Liver (tissue), 9 donors: Measurements from ENCODE around the gene ASCL5. TPM values are rescaled to one million over a fixed set of nuclear protein-coding genes. Genes with fewer than 3 reads are reported as not detected.

Source experiments
- DNase-seq: peaks from one replicate; pipeline ENCODE4 v3.0.0-alpha.2; 2017; ENCODE audit warnings: low spot score
- H3K27ac ChIP-seq, 2 donors: one replicate each; pipeline ENCODE4 v1.7.0; 2013; ENCODE audit warnings: inconsistent platforms in 2 of 2, low read length in 2 of 2, control low read depth in 1 of 2, low read depth in 1 of 2, mild to moderate bottlenecking in 1 of 2
- H3K27me3 ChIP-seq, 4 donors: one replicate each; pipeline versions ENCODE4 v1.6.1 to v1.7.0; 2013; ENCODE audit warnings: low read length in 3 of 4, inconsistent platforms in 1 of 4, mild to moderate bottlenecking in 1 of 4, moderate library complexity in 1 of 4; ENCODE audit not compliant: control insufficient read depth in 4 of 4, insufficient read depth in 4 of 4
- H3K36me3 ChIP-seq, 4 donors: one replicate each; pipeline versions ENCODE4 v1.6.1 to v1.7.0; 2013; ENCODE audit warnings: low read length in 3 of 4, mild to moderate bottlenecking in 3 of 4, low read depth in 1 of 4, moderate library complexity in 1 of 4; ENCODE audit not compliant: control insufficient read depth in 4 of 4, insufficient read depth in 3 of 4
- H3K4me1 ChIP-seq, 4 donors: one replicate each; pipeline versions ENCODE4 v1.6.1 to v1.7.0; 2013; ENCODE audit warnings: low read length in 3 of 4, mild to moderate bottlenecking in 3 of 4, moderate library complexity in 1 of 4; ENCODE audit not compliant: control insufficient read depth in 4 of 4, insufficient read depth in 4 of 4
- H3K4me3 ChIP-seq, 3 donors: one replicate each; pipeline versions ENCODE4 v1.6.1 to v1.7.0; 2013; ENCODE audit warnings: low read length in 3 of 3, control low read depth in 1 of 3, low read depth in 1 of 3, mild to moderate bottlenecking in 1 of 3
- H3K9ac ChIP-seq, 2 donors: one replicate each; pipeline ENCODE4 v1.7.0; 2013; ENCODE audit warnings: low read length in 2 of 2, mild to moderate bottlenecking in 2 of 2, moderate library complexity in 2 of 2, control low read depth in 1 of 2, low read depth in 1 of 2
- H3K9me3 ChIP-seq, 4 donors: one replicate each; pipeline versions ENCODE4 v1.6.1 to v1.7.0; 2013; ENCODE audit warnings: low read length in 3 of 4; ENCODE audit not compliant: control insufficient read depth in 4 of 4
- EGR1 ChIP-seq, 2 donors: IDR thresholded peaks; 2 replicates each; pipeline ENCODE4 v1.6.1; 2016 to 2018; ENCODE audit warnings: antibody characterized with exemption in 2 of 2, low read depth in 2 of 2
- FOXA1 ChIP-seq: IDR thresholded peaks from 2 replicates; pipeline ENCODE4 v1.6.1; 2016; ENCODE audit warnings: antibody characterized with exemption
- FOXA2 ChIP-seq: IDR thresholded peaks from 2 replicates; pipeline ENCODE4 v1.6.1; 2016; ENCODE audit warnings: antibody characterized with exemption
- GABPA ChIP-seq, 2 donors: IDR thresholded peaks in 1 of 2; conservative IDR thresholded peaks in 1 of 2; 2 replicates each; pipeline ENCODE4 v1.6.1; 2016; ENCODE audit warnings: antibody characterized with exemption in 2 of 2, mild to moderate bottlenecking in 1 of 2, moderate library complexity in 1 of 2
- HNF4A ChIP-seq, 2 donors: conservative IDR thresholded peaks; 2 replicates each; pipeline ENCODE4 v1.6.1; 2016; ENCODE audit warnings: antibody characterized with exemption in 2 of 2, mild to moderate bottlenecking in 2 of 2
- HNF4G ChIP-seq: IDR thresholded peaks from 2 replicates; pipeline ENCODE4 v1.6.1; 2016; ENCODE audit warnings: antibody characterized with exemption
- JUND ChIP-seq, 2 donors: IDR thresholded peaks; 2 replicates each; pipeline ENCODE4 v1.6.1; 2016; ENCODE audit warnings: antibody characterized with exemption in 2 of 2
- NR2F2 ChIP-seq: IDR thresholded peaks from 2 replicates; pipeline ENCODE4 v1.6.1; 2016; ENCODE audit warnings: antibody characterized with exemption
- RAD21 ChIP-seq, 2 donors: IDR thresholded peaks; 2 replicates each; pipeline ENCODE4 v1.6.1; 2016; ENCODE audit warnings: antibody characterized with exemption in 2 of 2, mild to moderate bottlenecking in 2 of 2
- RXRA ChIP-seq, 2 donors: IDR thresholded peaks; 2 replicates each; pipeline ENCODE4 v1.6.1; 2017 to 2018; ENCODE audit warnings: antibody characterized with exemption in 2 of 2, mild to moderate bottlenecking in 1 of 2
- SP1 ChIP-seq: IDR thresholded peaks from 2 replicates; pipeline ENCODE4 v1.6.1; 2018; ENCODE audit warnings: antibody characterized with exemption, mild to moderate bottlenecking
- TAF1 ChIP-seq: conservative IDR thresholded peaks from 2 replicates; pipeline ENCODE4 v1.6.1; 2016; ENCODE audit warnings: antibody characterized with exemption, mild to moderate bottlenecking
- YY1 ChIP-seq: IDR thresholded peaks from 2 replicates; pipeline ENCODE4 v1.6.1; 2016; ENCODE audit warnings: antibody characterized with exemption, mild to moderate bottlenecking
- WGBS: extraction: QIAGEN DNeasy Blood & Tissue Kit; methylation state at CpG from one replicate; pipeline ENCODE4 v1.1.7; 2013; 5-methylcytosine and 5-hydroxymethylcytosine counted together
- polyA plus RNA-seq, 2 donors: library from polyadenylated mRNA; stranded (reverse) in 1 of 2; unstranded in 1 of 2; fragments of 200-250 nt in 1 of 2; fragments of >200 nt in 1 of 2; fragmentation: Nextera tagmentation in 1 of 2; extraction: Ambion mirVana in 1 of 2; gene quantifications; one replicate each; pipeline versions ENCODE4 v1.2.1 to v1.2.3, GENCODE V29; 2013 to 2015
- total RNA-seq, 2 donors: library from RNA; depleted of rRNA; stranded (reverse); fragments of >200 nt; gene quantifications; one replicate each; pipeline ENCODE4 v1.2.3, GENCODE V29; 2014
- TF ChIP-seq, protein P1 (sequence below): IDR thresholded peaks from 2 replicates; pipeline ENCODE4 v1.6.1; 2016; ENCODE audit warnings: antibody characterized with exemption
- TF ChIP-seq, protein P2 (sequence below): IDR thresholded peaks from 2 replicates; pipeline ENCODE4 v1.6.1; 2016; ENCODE audit warnings: antibody characterized with exemption
- TF ChIP-seq, protein P3 (sequence below): IDR thresholded peaks from 2 replicates; pipeline ENCODE4 v1.6.1; 2016; ENCODE audit warnings: antibody characterized with exemption
- TF ChIP-seq, protein P4 (sequence below): fragments of 150-350 bp; IDR thresholded peaks from 2 replicates; pipeline ENCODE4 v1.5.1; 2017; ENCODE audit warnings: improper control_type of control experiment, low read depth, low read length; ENCODE audit not compliant: missing input control
- TF ChIP-seq, protein P5 (sequence below): IDR thresholded peaks from 2 replicates; pipeline ENCODE4 v1.6.1; 2016; ENCODE audit warnings: antibody characterized with exemption, mild to moderate bottlenecking
- donor health status: healthy.
- donor health status: healthy.
- donor health status: healthy.
- donor health status: healthy.
- donor health status: healthy.

The ASCL5 gene
- total and polyA plus RNA-seq, 4 donors = not detected

DNA sequence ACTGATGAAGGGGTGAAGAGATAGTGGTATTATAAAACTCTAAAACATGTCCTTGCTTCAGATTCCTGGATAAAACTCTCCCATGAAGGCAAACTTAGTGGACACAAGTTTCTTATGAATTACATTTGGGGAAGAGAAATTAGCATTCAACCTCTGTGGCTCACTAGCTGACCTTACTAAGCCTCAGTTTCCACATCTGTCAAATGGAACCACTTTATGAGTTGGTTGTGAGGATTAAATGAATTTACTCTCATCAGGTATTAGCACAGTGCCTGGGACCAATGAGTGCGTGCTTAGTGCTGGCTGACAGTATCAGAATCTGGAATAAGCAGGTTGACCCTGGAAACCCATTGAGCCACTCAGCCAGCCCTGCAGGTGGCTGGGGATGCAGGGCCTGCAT lies 17.3 kb downstream of the ASCL5 start:
- WGBS = 98% methylated on average over 1 of the region's 1 CpG
- Histone ChIP-seq H3K36me3 (no peaks in the 10 kb centered on the region), H3K9ac (no peak overlapping the region), H3K9me3 (no peaks in the 10 kb centered on the region), H3K4me1 (peaks cover 0 to 9% (median 4%) of the 10 kb centered on the region in 4 donors), H3K27me3 (peaks cover 0 to 5% (median 0%) of the 10 kb centered on the region in 4 donors), H3K27ac (no peak overlapping the region), H3K4me3 (no peak overlapping the region)
- DNase-seq = no peak
- TF ChIP-seq HNF4G = no peak
- no peak for TF ChIP-seq FOXA1
- TF ChIP-seq, protein P1, sequence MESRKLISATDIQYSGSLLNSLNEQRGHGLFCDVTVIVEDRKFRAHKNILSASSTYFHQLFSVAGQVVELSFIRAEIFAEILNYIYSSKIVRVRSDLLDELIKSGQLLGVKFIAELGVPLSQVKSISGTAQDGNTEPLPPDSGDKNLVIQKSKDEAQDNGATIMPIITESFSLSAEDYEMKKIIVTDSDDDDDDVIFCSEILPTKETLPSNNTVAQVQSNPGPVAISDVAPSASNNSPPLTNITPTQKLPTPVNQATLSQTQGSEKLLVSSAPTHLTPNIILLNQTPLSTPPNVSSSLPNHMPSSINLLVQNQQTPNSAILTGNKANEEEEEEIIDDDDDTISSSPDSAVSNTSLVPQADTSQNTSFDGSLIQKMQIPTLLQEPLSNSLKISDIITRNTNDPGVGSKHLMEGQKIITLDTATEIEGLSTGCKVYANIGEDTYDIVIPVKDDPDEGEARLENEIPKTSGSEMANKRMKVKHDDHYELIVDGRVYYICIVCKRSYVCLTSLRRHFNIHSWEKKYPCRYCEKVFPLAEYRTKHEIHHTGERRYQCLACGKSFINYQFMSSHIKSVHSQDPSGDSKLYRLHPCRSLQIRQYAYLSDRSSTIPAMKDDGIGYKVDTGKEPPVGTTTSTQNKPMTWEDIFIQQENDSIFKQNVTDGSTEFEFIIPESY = no peak
- TF ChIP-seq, protein P2, sequence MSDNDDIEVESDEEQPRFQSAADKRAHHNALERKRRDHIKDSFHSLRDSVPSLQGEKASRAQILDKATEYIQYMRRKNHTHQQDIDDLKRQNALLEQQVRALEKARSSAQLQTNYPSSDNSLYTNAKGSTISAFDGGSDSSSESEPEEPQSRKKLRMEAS = no peak
- no peak for TF ChIP-seq EGR1 (IDR thresholded peaks at IDR 0.05; ENCODE audit: low read depth in 2 of 2)
- no peak for TF ChIP-seq RAD21 (IDR thresholded peaks at IDR 0.05)
- TF ChIP-seq TAF1 = no peak
- no peak for TF ChIP-seq RXRA (IDR thresholded peaks at IDR 0.05)
- TF ChIP-seq YY1 = no peak
- TF ChIP-seq SP1 = no peak
- TF ChIP-seq, protein P3, sequence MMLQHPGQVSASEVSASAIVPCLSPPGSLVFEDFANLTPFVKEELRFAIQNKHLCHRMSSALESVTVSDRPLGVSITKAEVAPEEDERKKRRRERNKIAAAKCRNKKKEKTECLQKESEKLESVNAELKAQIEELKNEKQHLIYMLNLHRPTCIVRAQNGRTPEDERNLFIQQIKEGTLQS = no peak
- no peak for TF ChIP-seq HNF4A (conservative IDR thresholded peaks at IDR 0.05)
- no peak for TF ChIP-seq JUND (IDR thresholded peaks at IDR 0.05)
- TF ChIP-seq, protein P4, sequence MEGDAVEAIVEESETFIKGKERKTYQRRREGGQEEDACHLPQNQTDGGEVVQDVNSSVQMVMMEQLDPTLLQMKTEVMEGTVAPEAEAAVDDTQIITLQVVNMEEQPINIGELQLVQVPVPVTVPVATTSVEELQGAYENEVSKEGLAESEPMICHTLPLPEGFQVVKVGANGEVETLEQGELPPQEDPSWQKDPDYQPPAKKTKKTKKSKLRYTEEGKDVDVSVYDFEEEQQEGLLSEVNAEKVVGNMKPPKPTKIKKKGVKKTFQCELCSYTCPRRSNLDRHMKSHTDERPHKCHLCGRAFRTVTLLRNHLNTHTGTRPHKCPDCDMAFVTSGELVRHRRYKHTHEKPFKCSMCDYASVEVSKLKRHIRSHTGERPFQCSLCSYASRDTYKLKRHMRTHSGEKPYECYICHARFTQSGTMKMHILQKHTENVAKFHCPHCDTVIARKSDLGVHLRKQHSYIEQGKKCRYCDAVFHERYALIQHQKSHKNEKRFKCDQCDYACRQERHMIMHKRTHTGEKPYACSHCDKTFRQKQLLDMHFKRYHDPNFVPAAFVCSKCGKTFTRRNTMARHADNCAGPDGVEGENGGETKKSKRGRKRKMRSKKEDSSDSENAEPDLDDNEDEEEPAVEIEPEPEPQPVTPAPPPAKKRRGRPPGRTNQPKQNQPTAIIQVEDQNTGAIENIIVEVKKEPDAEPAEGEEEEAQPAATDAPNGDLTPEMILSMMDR = no peak

DNA sequence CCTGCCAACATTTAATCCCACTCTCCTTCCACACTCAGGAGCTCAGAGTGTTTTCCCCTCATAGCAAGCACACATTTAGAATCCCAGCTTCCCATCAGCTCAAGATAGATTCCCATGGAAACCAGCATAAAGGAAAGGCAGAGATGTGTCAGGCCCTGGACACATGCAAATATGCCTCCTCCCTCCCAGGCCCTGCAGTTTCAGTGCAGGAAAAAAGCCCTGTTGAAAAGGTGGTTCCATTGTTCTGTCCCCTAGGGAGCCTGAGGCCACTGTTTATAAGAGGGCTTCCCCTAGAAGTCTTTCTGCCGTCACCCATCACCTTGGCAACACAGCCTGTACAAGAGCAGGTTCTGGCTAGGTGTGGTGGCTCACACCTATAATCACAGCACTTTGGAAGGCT lies 18.4 kb downstream of the ASCL5 start:
- 95% methylated on average over 1 of the region's 1 CpG for WGBS
- TF ChIP-seq, protein P4 = no peak
- no peak for TF ChIP-seq SP1
- TF ChIP-seq, protein P1 = no peak
- no peak for TF ChIP-seq TAF1
- TF ChIP-seq YY1 = no peak
- no peak for TF ChIP-seq FOXA1
- TF ChIP-seq, protein P3 = no peak
- TF ChIP-seq, protein P5, sequence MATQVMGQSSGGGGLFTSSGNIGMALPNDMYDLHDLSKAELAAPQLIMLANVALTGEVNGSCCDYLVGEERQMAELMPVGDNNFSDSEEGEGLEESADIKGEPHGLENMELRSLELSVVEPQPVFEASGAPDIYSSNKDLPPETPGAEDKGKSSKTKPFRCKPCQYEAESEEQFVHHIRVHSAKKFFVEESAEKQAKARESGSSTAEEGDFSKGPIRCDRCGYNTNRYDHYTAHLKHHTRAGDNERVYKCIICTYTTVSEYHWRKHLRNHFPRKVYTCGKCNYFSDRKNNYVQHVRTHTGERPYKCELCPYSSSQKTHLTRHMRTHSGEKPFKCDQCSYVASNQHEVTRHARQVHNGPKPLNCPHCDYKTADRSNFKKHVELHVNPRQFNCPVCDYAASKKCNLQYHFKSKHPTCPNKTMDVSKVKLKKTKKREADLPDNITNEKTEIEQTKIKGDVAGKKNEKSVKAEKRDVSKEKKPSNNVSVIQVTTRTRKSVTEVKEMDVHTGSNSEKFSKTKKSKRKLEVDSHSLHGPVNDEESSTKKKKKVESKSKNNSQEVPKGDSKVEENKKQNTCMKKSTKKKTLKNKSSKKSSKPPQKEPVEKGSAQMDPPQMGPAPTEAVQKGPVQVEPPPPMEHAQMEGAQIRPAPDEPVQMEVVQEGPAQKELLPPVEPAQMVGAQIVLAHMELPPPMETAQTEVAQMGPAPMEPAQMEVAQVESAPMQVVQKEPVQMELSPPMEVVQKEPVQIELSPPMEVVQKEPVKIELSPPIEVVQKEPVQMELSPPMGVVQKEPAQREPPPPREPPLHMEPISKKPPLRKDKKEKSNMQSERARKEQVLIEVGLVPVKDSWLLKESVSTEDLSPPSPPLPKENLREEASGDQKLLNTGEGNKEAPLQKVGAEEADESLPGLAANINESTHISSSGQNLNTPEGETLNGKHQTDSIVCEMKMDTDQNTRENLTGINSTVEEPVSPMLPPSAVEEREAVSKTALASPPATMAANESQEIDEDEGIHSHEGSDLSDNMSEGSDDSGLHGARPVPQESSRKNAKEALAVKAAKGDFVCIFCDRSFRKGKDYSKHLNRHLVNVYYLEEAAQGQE = no peak
- TF ChIP-seq RAD21 (IDR thresholded peaks at IDR 0.05) = no peak
- no peak for TF ChIP-seq HNF4G
- TF ChIP-seq JUND (IDR thresholded peaks at IDR 0.05) = no peak
- no peak for TF ChIP-seq HNF4A (conservative IDR thresholded peaks at IDR 0.05)
- TF ChIP-seq NR2F2 = no peak
- no peak for TF ChIP-seq RXRA (IDR thresholded peaks at IDR 0.05)
- no peak for TF ChIP-seq FOXA2
- TF ChIP-seq EGR1 (IDR thresholded peaks at IDR 0.05; ENCODE audit: low read depth in 2 of 2) = no peak
- TF ChIP-seq, protein P2 = no peak
- no peak for TF ChIP-seq GABPA (IDR thresholded peaks at IDR 0.05 in 1 of 2, conservative IDR thresholded peaks at IDR 0.05 in 1 of 2)
- Histone ChIP-seq H3K9me3 (no peaks in the 10 kb centered on the region), H3K27me3 (peaks cover 0 to 5% (median 0%) of the 10 kb centered on the region in 4 donors), H3K27ac (no peak overlapping the region), H3K9ac (no peak overlapping the region), H3K36me3 (no peaks in the 10 kb centered on the region), H3K4me1 (no peaks in the 10 kb centered on the region), H3K4me3 (no peak overlapping the region)
- no peak for DNase-seq
